HepG2 (cell line): ENCODE measurements around the gene LGALS14. TPM values are rescaled to one million over a fixed set of nuclear protein-coding genes. Genes with fewer than 3 reads are reported as not detected.

ENCODE experiments used
- ATAC-seq: fragments of 200-7000 bp; cut with Tn5 transposase; 3 replicates; pipeline ENCODE4 v1.9.1; 2020; ENCODE audit warnings: mild to moderate bottlenecking, moderate library complexity
- BruUV-seq: library from RNA; stranded (reverse); fragments of 400-500 nt; replicated peaks from 2 replicates; lab custom pipeline; 2021; lab: Mats Ljungman, UMichigan
- CTCF ChIA-PET: fragments of 300-600 bp; formaldehyde crosslinking; extraction: SDS; loops from one replicate; lab custom pipeline; 2021; ENCODE audit warnings: low total read pairs, inconsistent platforms, low intra/inter-chr PET ratio; lab: Yijun Ruan, JAX
- POLR2A ChIA-PET: fragments of 350-600 bp; sonication (Branson Sonifier 250); formaldehyde crosslinking; loops from one replicate; lab custom pipeline; 2020; ENCODE audit warnings: antibody characterized with exemption, inconsistent platforms; lab: Yijun Ruan, JAX
- DNase-seq: peaks from one replicate; pipeline ENCODE4 v3.0.0-alpha.2; 2015; ENCODE audit warnings: low spot score
- FAIRE-seq: peaks from 3 replicates; lab custom pipeline; 2011; peaks lifted over from hg19 to GRCh38; lab: Jason Lieb, UNC
- H2AFZ ChIP-seq: one replicate; pipeline ENCODE4 v1.6.1; 2011; ENCODE audit warnings: low read length, inconsistent platforms
- H3K27ac ChIP-seq: fragments of 300-600 bp; 3 replicates; pipeline ENCODE4 v1.8.0; 2011; ENCODE audit warnings: mixed run types, mild to moderate bottlenecking, mixed read lengths, low read length, inconsistent platforms; ENCODE audit not compliant: insufficient read depth; ENCODE audit errors: extremely low read length
- H3K27me3 ChIP-seq, 2 experiments: fragments of 200-600 bp in 1 of 2; 2 replicates in 1 of 2; 3 replicates in 1 of 2; pipeline versions ENCODE4 v1.6.0 to v1.8.0; 2011; ENCODE audit warnings: low read length in 2 of 2, mild to moderate bottlenecking in 2 of 2, moderate library complexity in 2 of 2, inconsistent platforms in 1 of 2; ENCODE audit not compliant: insufficient read depth in 2 of 2, control insufficient read depth in 1 of 2
- H3K36me3 ChIP-seq, 2 experiments: fragments of 200-600 bp in 1 of 2; replicated peaks in 1 of 2; 2 replicates in 1 of 2; 3 replicates in 1 of 2; pipeline versions ENCODE4 v1.5.1 to v1.8.0; 2011; ENCODE audit warnings: low read length in 2 of 2, inconsistent platforms in 1 of 2; ENCODE audit not compliant: insufficient read depth in 2 of 2, control insufficient read depth in 1 of 2
- H3K4me1 ChIP-seq: 2 replicates; pipeline ENCODE4 v1.5.1; 2012; ENCODE audit warnings: low read length, inconsistent platforms; ENCODE audit not compliant: insufficient read depth
- H3K4me2 ChIP-seq: 2 replicates; pipeline ENCODE4 v1.6.0; 2011; ENCODE audit warnings: low read depth, low read length, inconsistent platforms
- H3K4me3 ChIP-seq, 3 experiments: fragments of 200-600 bp in 1 of 3; sonication (generic), shearing (Covaris generic) in 1 of 3; replicated peaks in 1 of 3; 2 replicates each; pipeline ENCODE4 v1.5.1; 2011 to 2016; ENCODE audit warnings: low read length in 3 of 3, inconsistent platforms in 2 of 3, low read depth in 2 of 3, mild to moderate bottlenecking in 2 of 3, control low read depth in 1 of 3, mixed read lengths in 1 of 3; ENCODE audit not compliant: insufficient read depth in 1 of 3
- H3K79me2 ChIP-seq: one replicate; pipeline ENCODE4 v1.6.1; 2011; ENCODE audit warnings: low read length, inconsistent platforms; ENCODE audit not compliant: insufficient read depth
- H3K9ac ChIP-seq: 2 replicates; pipeline ENCODE4 v1.6.0; 2011; ENCODE audit warnings: mild to moderate bottlenecking, low read depth, low read length, inconsistent platforms; ENCODE audit not compliant: insufficient read depth
- H3K9me3 ChIP-seq: 2 replicates; pipeline ENCODE4 v1.5.1; 2012; ENCODE audit warnings: mild to moderate bottlenecking, low read length
- H4K20me1 ChIP-seq: 2 replicates; pipeline ENCODE4 v1.6.0; 2011; ENCODE audit warnings: inconsistent platforms, mild to moderate bottlenecking, low read length, moderate library complexity; ENCODE audit not compliant: insufficient read depth
- NR2F1 ChIP-seq, 2 experiments: fragments of 450-650 bp in 1 of 2; formaldehyde crosslinking in 1 of 2; IDR thresholded peaks; 2 replicates each; pipeline versions ENCODE4 v1.5.0 to v1.6.1; 2016 to 2020; ENCODE audit warnings: mild to moderate bottlenecking in 1 of 2, missing compliant biosample characterization in 1 of 2, missing genetic modification reagents in 1 of 2, moderate library complexity in 1 of 2
- RAD51 ChIP-seq: fragments of 450-650 bp; IDR thresholded peaks from 2 replicates; pipeline ENCODE4 v1.6.1; 2016; ENCODE audit warnings: borderline replicate concordance
- TAF15 ChIP-seq: fragments of 200-400 bp; formaldehyde crosslinking; IDR thresholded peaks from one replicate; pipeline ENCODE4 v1.6.1; 2018; ENCODE audit warnings: mild to moderate bottlenecking, low read depth, low read length; ENCODE audit not compliant: poor library complexity, severe bottlenecking
- THAP7 ChIP-seq: sonication (generic); formaldehyde crosslinking; IDR thresholded peaks from 2 replicates; pipeline ENCODE4 v1.8.1; 2023; ENCODE audit warnings: mild to moderate bottlenecking, missing genetic modification reagents
- USF2 ChIP-seq, 2 experiments: sonication (generic) in 1 of 2; formaldehyde crosslinking in 1 of 2; IDR thresholded peaks; 2 replicates each; pipeline versions ENCODE4 v1.5.1 to v1.6.1; 2011 to 2020; ENCODE audit warnings: borderline replicate concordance in 1 of 2, low read depth in 1 of 2, low read length in 1 of 2, mild to moderate bottlenecking in 1 of 2, missing genetic modification reagents in 1 of 2, moderate library complexity in 1 of 2
- ZBTB7A ChIP-seq: sonication (generic); formaldehyde crosslinking; IDR thresholded peaks from 2 replicates; pipeline ENCODE4 v1.8.0; 2022; ENCODE audit warnings: mild to moderate bottlenecking, missing genetic modification reagents
- ZNF414 ChIP-seq: sonication (generic); formaldehyde crosslinking; IDR thresholded peaks from 2 replicates; pipeline ENCODE4 v1.5.0; 2020; ENCODE audit warnings: missing genetic modification reagents
- ZNF552 ChIP-seq: sonication (generic); formaldehyde crosslinking; IDR thresholded peaks from 2 replicates; pipeline ENCODE4 v1.9.0; 2022; ENCODE audit warnings: missing genetic modification reagents, mild to moderate bottlenecking, borderline replicate concordance
- WGBS: methylation state at CpG from one replicate; pipeline ENCODE4 v1.1.6; 2017; ENCODE audit warnings: low lambda C conversion rate; 5-methylcytosine and 5-hydroxymethylcytosine counted together
- in situ Hi-C: cut with HindIII; loops from 2 replicates; pipeline ENCODE4 v1.10.0; 2017; ENCODE audit warnings: low pct_unique_long_range_greater_than_20kb; ENCODE audit not compliant: extremely low pct_ligation_motif_present
- intact Hi-C: fragments of 100-400 bp; cut with micrococcal nuclease; formaldehyde crosslinking; loops from one replicate; pipeline ENCODE4 v1.10.0; 2022; ENCODE audit not compliant: unreplicated experiment
- polyA plus RNA-seq, 8 experiments: library from polyadenylated mRNA; depleted of rRNA in 3 of 8; stranded (reverse) in 7 of 8; unstranded in 1 of 8; fragments of >200 nt; fragmentation: Illumina TruSeq in 4 of 8; extraction: Trizol in 4 of 8; gene quantifications; 2 replicates each; pipeline versions ENCODE4 v1.2.1 to v1.2.3, GENCODE V29; 2011 to 2016; ENCODE audit warnings: low read depth in 4 of 8, missing spikeins in 1 of 8, mixed read lengths in 1 of 8; ENCODE audit not compliant: insufficient read depth in 1 of 8
- total RNA-seq, 5 experiments: library from RNA; depleted of rRNA; stranded (reverse); fragments of >200 nt; fragmentation: Illumina TruSeq; extraction: Trizol; gene quantifications; 2 replicates each; pipeline ENCODE4 v1.2.3, GENCODE V29; 2016; ENCODE audit warnings: low read depth in 1 of 5

The LGALS14 gene
- total and polyA plus RNA-seq, 2 of the 13 experiments (the other 11 are each of a cell fraction or from before 2014, with no cell fraction given), result not detected

- no peak overlapping the region for H2AFZ ChIP-seq
Observed at GRCh38 chr19:39728040-39728439, 23.8 kb downstream of the LGALS14 start.

GRCh38 chr19:39729594-39729993 lies 25.3 kb downstream of the LGALS14 start:
- no peak for TF ChIP-seq ZBTB7A (CRISPR knock-in tag)
- TF ChIP-seq RAD51, result peak; percentile 60; the same call in 1 of the 2 replicates
- TF ChIP-seq USF2 (IDR thresholded peaks at IDR 0.05; ENCODE audit: low read depth, low read length), result peak; percentile 54
- TF ChIP-seq USF2 (CRISPR knock-in tag; IDR thresholded peaks at IDR 0.05; ENCODE audit: borderline replicate concordance), result no peak
- CTCF ChIA-PET, result no interaction called here
- Histone ChIP-seq H3K4me1 (no peaks in the 10 kb centered on the region), H3K27ac (no peak overlapping the region), H3K9me3 (no peaks in the 10 kb centered on the region), H3K4me3 (no peak overlapping the region), H3K9ac (no peak overlapping the region), H4K20me1 (no peaks in the 10 kb centered on the region), H3K36me3 (no peaks in the 10 kb centered on the region), H2AFZ (no peak overlapping the region), H3K27me3 (peaks cover 0 to 5% of the 10 kb centered on the region in 2 experiments; a peak in 2 of 5 replicates), H3K79me2 (no peaks in the 10 kb centered on the region), H3K4me2 (no peak overlapping the region)
- intact Hi-C loops (no loop called here), in situ Hi-C loops (no loop called here)
- DNase-seq (no peak), FAIRE-seq (no peak), ATAC-seq (no peak)
- BruUV-seq, result no TSS peak
- 11% methylated on average over 4 of the region's 4 CpGs for WGBS
- POLR2A ChIA-PET, result no interaction called here

More at GRCh38 chr19:39728040-39728439, 23.8 kb downstream of the LGALS14 start:
- H3K4me3 ChIP-seq, result no peak overlapping the region
- TF ChIP-seq THAP7 (CRISPR knock-in tag) (no peak), NR2F1 (CRISPR knock-in tag; IDR thresholded peaks at IDR 0.05) (no peak), TAF15 (no peak), ZNF552 (CRISPR knock-in tag) (no peak), ZNF414 (no peak)
- TF ChIP-seq, all 625 proteins: peak for 0
- Histone ChIP-seq H3K4me1 (no peaks in the 10 kb centered on the region), H3K27ac (no peak overlapping the region), H3K79me2 (no peaks in the 10 kb centered on the region), H3K27me3 (peaks cover 0 to 5% of the 10 kb centered on the region in 2 experiments; a peak in 2 of 5 replicates), H4K20me1 (no peaks in the 10 kb centered on the region), H3K9me3 (no peaks in the 10 kb centered on the region), H3K9ac (no peak overlapping the region), H3K4me2 (no peak overlapping the region), H3K36me3 (no peaks in the 10 kb centered on the region)
- no TSS peak for BruUV-seq
- no peak for DNase-seq
- CTCF ChIA-PET, result no interaction called here
- intact Hi-C loops, result no loop called here
- FAIRE-seq, result no peak
- in situ Hi-C loops, result no loop called here
- 21% methylated on average over 5 of the region's 6 CpGs for WGBS
- POLR2A ChIA-PET, result no interaction called here
- ATAC-seq, result no peak
